ENCODE data around the gene GGCX.

GGCX gene

DNA sequence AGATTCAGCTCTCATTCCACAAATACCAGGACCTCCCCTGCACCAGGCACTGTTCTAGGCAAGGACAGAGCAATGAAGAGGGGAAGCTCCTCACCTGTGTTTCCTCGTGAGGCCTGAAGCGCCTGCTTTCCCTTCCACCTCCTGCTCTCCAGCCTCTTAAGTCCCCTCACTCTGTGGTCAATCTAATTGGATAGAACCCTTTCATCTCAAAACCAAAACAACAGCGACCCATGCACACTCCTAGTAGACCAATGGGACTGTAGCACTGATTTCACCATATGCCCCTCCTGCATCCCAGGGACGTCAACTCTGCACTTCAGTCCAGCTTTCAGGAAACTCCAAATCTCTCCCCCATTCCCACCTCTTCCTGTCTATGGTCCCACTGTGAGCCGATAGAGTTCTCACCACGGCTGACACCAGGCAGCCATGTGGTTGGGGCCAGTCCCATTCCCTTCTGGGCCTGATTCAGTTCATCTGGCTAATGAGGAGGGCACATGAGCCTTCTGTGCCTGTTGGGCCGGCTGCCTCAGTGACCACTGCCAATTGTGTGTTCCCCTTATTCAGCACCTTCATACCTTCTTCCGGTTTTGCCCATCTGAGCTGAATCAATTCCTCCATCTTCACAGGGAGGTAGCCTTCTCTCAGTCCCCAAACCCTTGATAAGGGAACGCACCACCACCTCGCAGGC is 55.6 kb downstream of the GGCX start:
- no peak for DNase-seq

DNA sequence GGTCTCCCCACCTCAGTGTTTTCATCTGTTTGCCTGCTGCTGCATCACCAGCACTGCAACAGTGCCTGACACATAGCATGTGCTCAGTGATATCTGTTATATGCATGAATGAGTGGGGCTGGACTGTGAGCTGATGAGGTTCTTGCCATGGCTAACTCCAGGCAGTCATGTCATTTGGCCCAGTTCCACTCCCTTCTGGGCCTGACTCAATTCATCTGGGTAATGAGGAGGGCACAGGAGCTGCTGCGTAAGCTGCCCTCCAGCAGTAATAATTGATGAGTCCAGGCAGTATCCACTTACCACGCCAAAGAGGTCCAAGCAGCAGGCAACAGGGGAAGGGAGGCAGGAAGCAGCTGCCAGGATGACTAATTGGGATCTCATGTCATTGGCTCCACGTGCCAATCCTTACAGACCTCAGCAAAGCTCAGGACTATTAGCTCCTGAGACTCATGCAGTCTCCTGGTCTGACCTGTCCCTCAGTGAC is 56.5 kb downstream of the GGCX start:
- DNase-seq: no peak

DNA sequence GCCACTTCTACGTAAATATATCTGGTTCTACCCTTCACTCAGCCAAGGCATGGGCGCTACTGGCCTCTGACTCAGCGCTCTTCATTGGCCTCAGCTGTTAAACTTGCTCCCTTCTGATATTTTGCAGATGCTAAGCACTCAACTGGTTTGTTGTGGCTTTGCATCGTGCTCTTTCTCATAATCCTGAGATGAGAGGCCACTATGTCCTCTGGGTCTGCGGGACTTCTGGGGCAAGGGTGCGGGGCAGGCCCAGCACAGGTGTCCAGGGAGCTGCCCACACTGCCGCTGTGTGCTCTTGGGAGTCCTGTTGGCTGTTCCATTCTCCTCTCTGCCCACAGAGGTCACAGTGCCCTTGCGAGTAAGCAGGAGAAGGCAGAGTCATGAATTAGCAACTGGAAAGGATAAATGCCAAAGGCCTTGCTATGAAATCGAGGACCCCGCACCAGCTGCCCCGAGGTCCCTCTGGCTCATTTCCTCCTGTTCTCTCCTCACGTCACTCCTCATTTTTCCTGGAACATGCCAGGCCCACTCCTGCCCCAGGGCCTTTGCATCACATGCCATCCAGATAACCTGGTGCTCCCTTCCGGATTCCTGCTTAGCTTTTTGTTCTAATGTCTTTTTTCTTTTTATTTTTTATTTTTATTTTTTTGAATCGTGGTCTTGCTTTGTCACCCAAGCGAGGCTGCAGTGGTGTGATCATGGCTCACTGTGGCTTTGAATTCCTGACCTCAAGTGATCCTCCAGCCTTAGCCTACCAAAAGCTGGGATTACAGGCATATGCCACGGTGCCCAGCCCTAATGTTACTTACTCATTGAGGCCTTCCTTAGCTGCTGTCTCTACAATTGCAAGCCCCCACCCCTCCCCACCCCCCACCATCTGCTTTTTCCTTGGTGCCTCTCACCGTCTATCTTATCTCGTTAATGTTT is 57.2 kb downstream of the GGCX start:
- no peak for DNase-seq

DNA sequence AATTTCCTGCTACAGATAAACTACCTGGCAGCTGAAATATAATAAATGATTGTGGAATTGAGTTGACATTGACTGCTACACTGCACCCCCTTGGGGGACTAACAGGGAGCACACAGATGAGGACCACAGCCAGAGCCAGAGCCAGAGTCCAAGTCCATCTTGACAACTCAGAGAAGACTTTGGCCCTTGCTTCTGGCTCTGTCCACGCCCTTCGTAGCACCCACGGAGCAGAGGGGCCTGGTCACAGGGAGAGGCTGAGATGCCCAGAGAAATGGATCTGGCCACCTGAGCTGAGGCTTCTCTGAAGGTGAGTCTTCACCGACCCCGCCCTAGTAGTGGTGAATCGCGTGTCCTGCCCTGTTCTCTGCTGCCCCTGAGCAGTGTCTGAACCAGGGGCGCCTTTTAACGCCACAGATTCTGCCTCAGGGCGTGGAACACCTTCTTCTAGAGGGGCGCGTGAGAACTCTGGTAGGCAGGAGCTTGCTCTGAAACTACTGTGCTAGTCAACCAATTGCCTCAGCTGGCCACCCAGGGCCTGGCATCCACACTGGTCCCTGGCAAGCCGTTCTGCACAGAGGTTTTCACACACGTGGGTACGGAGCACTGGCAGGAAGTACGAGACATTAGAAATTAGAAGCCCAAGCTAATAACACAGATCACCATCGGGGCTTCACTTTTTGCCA is 58.0 kb downstream of the GGCX start:
- DNase-seq: no peak

DNA sequence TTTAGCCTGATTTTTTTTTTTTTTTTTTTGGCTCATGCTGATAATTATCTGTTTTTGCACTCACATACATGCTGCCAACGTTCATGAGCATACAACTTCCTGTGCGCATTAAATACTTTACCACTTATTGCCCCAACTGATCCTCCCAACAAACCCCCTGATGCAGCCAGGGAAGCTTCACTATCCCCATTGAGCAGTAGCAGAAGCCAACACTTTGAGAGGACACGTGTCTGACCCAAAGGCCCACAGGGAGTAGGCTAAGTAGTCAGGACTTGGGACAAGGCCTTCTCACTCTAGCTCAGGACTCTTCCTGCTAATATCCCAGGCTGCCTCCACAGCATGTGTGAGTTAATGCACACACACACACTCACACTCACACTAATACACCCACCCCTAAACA is 58.6 kb downstream of the GGCX start:
- no peak for DNase-seq

DNA sequence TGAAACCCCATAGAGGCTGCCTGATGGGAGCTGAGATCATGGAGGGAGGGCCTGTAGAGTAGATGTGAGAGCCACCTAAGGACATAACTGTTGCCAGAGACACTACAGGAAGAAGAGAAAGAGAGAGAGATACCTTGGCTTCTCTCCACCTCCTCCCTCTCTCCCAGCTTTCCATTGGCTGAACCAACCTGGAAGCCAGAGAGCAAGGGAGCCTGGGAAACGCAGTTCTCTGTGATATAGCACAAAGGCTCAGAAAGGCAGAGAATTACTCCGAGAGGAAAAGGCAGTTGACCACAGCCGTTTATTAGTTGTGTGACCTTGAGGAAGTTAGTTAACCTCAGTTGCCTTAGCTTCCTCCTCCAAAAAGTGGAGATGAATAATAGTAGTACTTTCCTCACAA is 60.0 kb downstream of the GGCX start:
- DNase-seq: no peak

DNA sequence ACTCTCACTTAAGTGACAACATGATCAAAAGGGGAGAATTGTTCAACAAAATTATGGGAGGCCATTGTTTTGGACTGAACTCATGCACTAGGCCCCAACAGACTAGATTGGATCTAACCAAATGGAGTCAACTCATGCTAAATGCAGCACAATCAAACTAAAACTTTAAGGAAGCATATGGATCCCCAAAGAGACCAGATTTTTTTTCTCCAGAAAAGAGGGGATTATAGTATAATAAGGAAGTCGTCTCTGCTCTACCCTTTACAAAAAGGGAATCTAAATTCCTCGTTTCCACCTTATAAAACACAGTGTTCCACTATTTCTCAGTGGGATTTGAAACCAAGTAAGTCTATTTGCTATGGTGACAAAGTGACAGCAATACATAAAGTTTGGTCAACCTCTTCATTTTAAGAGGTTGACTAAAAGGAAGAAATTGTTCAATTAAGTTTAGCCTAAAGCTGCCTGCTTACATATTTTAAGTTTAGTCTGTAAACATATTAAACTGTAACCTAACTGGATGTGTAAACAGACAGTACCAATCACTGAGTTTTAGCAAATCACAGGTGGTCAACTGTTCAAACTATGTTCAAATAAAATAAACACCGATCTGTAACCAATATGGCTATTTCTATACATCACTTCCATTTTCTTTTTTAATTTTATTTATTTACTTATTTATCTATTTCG is 63.2 kb downstream of the GGCX start:
- DNase-seq: no peak

DNA sequence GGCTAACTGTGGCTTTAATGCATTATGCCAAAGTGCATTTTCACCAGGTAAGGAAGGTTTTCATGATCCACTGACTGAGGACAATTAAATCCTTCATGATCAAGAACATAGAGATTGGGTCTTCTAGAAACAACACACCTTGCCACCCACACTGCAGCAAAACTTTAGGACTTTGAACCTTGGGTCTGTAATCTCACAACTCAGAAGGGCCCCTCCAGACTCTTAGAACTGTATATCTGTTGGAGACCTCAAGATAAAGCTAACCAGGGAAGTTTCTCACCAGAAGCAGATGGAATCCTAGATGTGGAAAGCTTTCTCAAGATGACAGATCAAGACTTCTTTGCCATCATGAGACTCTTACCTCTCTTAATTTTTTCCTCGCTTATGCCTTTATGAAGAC is 64.9 kb downstream of the GGCX start:
- DNase-seq: no peak

Data from activated CD4-positive, alpha-beta T cell treated with anti-CD3 and anti-CD28 coated beads, Interleukin-2, Interleukin-6, amounts not matched to agents 100 ng/mL and 50 ng/mL, durations not matched to agents 16 hours and 8 hours (primary cell).